ENCODE measurements around the gene HERC4.

The HERC4 gene, protein sequence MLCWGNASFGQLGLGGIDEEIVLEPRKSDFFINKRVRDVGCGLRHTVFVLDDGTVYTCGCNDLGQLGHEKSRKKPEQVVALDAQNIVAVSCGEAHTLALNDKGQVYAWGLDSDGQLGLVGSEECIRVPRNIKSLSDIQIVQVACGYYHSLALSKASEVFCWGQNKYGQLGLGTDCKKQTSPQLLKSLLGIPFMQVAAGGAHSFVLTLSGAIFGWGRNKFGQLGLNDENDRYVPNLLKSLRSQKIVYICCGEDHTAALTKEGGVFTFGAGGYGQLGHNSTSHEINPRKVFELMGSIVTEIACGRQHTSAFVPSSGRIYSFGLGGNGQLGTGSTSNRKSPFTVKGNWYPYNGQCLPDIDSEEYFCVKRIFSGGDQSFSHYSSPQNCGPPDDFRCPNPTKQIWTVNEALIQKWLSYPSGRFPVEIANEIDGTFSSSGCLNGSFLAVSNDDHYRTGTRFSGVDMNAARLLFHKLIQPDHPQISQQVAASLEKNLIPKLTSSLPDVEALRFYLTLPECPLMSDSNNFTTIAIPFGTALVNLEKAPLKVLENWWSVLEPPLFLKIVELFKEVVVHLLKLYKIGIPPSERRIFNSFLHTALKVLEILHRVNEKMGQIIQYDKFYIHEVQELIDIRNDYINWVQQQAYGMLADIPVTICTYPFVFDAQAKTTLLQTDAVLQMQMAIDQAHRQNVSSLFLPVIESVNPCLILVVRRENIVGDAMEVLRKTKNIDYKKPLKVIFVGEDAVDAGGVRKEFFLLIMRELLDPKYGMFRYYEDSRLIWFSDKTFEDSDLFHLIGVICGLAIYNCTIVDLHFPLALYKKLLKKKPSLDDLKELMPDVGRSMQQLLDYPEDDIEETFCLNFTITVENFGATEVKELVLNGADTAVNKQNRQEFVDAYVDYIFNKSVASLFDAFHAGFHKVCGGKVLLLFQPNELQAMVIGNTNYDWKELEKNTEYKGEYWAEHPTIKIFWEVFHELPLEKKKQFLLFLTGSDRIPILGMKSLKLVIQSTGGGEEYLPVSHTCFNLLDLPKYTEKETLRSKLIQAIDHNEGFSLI

GRCh38 chr10:68074775-68075549 is at the start of gene HERC4:
HERC4 (minus strand) TSS chr10:68075283; CDS start chr10:68073108, 2,175 bp downstream.
- Mint-ChIP-seq H3K9me3 (no peaks in the 10 kb centered on the region), H3K27ac (peak within 1 kb of the TSS; percentile 96), H3K4me1 (peaks cover 26% of the 10 kb centered on the region), H3K27me3 (no peaks in the 10 kb centered on the region), H3K4me3 (peak within 1 kb of the TSS; percentile 97), H3K36me3 (peaks cover 7% of the 10 kb centered on the region)
- ATAC-seq, result peak; percentile 98

- ATAC-seq, result no peak
- H3K27me3 Mint-ChIP-seq, result peaks cover 6% of the 10 kb centered on the region
- no peak overlapping the region for H3K4me3 Mint-ChIP-seq
- H3K27ac Mint-ChIP-seq, result no peak overlapping the region
- H3K36me3 Mint-ChIP-seq, result no peaks in the 10 kb centered on the region
- no peaks in the 10 kb centered on the region for H3K9me3 Mint-ChIP-seq
- no peaks in the 10 kb centered on the region for H3K4me1 Mint-ChIP-seq
These were observed 49.6 kb upstream of the HERC4 start for GRCh38 chr10:68124718-68125117.

DNA sequence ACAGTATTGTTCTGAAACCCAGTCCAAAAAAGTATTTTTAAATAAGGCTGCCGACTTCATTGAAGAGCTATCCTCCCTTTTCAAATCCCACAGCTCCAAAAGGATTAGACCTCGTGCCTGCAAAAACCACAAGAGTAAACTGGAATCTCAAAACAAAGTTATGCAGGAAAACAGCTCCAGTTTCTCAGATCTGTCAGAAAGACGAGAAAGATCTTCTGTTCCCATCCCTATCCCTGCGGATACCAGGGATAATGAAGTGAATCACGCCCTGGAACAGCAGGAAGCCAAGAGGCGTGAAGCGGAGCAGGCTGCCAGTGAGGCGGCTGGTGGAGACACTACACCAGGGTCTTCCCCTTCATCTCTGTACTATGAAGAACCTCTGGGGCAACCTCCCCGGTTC is 46.8 kb upstream of the HERC4 start:
- Mint-ChIP-seq H3K36me3 (no peaks in the 10 kb centered on the region), H3K4me3 (no peak overlapping the region), H3K27me3 (peaks cover 12% of the 10 kb centered on the region), H3K9me3 (no peaks in the 10 kb centered on the region), H3K27ac (no peak overlapping the region), H3K4me1 (no peaks in the 10 kb centered on the region)
- ATAC-seq, result no peak

DNA sequence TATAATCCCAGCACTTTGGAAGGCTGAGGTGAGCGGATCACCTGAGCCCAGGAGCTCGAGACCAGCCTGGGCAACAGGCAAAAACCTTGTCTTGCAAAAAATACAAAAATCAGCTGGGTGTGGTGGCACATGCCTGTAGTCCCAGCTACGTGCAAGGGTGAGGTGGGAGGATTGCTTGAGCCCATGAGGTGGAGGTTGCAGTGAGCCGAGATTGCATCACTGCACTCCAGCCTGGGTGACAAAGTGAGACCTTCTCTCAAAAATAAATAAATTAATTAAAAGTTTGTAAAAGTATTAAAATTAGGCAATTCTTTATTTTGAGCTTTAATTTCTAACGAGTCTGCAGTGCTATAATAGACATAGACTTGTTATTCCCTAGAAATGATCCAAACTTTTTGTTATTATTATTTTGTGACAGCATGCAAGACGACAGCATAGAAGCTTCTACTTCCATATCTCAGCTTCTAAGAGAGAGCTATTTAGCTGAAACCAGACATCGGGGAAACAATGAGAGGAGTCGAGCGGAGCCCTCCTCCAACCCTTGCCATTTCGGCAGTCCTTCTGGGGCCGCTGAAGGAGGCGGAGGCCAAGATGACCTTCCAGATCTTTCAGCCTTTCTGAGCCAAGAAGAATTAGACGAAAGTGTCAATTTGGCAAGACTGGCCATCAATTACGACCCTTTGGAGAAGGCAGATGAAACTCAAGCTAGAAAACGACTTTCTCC is 46.1 kb upstream of the HERC4 start:
- H3K4me1 Mint-ChIP-seq, result no peaks in the 10 kb centered on the region
- H3K36me3 Mint-ChIP-seq, result no peaks in the 10 kb centered on the region
- H3K4me3 Mint-ChIP-seq, result no peak overlapping the region
- no peak overlapping the region for H3K27ac Mint-ChIP-seq
- ATAC-seq, result no peak
- H3K27me3 Mint-ChIP-seq, result peaks cover 12% of the 10 kb centered on the region
- no peaks in the 10 kb centered on the region for H3K9me3 Mint-ChIP-seq

DNA sequence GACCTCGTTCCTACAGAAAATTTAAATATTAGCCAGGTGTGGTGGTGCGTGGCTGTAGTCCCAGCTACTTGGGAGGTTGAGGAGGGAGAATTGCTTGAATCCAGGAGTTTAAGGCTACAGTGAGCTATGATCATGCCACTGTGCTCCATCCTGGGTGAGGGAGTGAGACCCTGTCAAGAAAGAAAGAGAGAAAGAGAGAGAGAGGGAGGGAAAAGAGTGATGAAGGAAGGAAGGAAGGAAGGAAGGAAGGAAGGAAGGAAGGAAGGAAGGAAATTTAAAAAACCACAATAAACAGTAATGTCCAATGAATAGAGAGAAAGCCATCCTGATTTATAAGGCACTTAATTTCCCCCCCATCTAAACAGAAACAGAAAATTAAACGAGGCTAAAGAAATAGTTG is 43.6 kb upstream of the HERC4 start:
- Mint-ChIP-seq H3K4me1 (no peaks in the 10 kb centered on the region), H3K36me3 (no peaks in the 10 kb centered on the region), H3K4me3 (no peak overlapping the region), H3K27me3 (peaks cover 22% of the 10 kb centered on the region), H3K9me3 (no peaks in the 10 kb centered on the region), H3K27ac (no peak overlapping the region)
- no peak for ATAC-seq

- Mint-ChIP-seq H3K27me3 (peaks cover 10% of the 10 kb centered on the region), H3K27ac (no peak overlapping the region), H3K4me3 (no peak overlapping the region), H3K4me1 (no peaks in the 10 kb centered on the region), H3K9me3 (no peaks in the 10 kb centered on the region), H3K36me3 (no peaks in the 10 kb centered on the region)
- no peak for ATAC-seq
These were observed 37.8 kb upstream of the HERC4 start for GRCh38 chr10:68112837-68113236.

GRCh38 chr10:68111584-68111983 is 36.5 kb upstream of the HERC4 start:
- Mint-ChIP-seq H3K4me3 (no peak overlapping the region), H3K4me1 (no peaks in the 10 kb centered on the region), H3K36me3 (no peaks in the 10 kb centered on the region), H3K9me3 (no peaks in the 10 kb centered on the region), H3K27ac (no peak overlapping the region), H3K27me3 (peaks cover 10% of the 10 kb centered on the region)
- no peak for ATAC-seq

GRCh38 chr10:68110027-68110426 is 34.9 kb upstream of the HERC4 start:
- no peaks in the 10 kb centered on the region for H3K27me3 Mint-ChIP-seq
- ATAC-seq, result no peak
- H3K36me3 Mint-ChIP-seq, result no peaks in the 10 kb centered on the region
- H3K4me1 Mint-ChIP-seq, result no peaks in the 10 kb centered on the region
- H3K27ac Mint-ChIP-seq, result no peak overlapping the region
- no peaks in the 10 kb centered on the region for H3K9me3 Mint-ChIP-seq
- no peak overlapping the region for H3K4me3 Mint-ChIP-seq

DNA sequence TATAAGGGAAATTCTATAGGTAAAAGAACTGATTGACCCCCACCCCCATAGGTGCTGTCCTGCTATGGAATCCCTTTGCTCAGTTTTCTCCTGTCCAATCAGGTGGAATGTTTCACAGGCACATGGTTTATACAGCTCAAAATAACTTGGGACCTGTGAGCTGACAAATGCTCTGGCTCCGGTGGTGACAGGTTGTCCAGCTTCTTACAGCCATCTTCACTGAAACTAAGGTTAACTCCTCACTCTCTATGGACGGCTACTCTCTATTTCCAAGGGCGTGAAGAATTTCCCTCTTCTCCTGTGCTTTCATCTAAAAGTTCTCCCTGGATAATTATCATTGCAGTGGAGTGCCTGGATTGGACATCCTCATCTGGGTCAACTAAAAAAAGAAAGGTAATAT is 34.2 kb upstream of the HERC4 start, which contains the start of gene MYPN:
Gene MYPN, plus strand, starts transcription at position 158 of the 400 bp plus-strand sequence. CDS start 11,951 bp downstream, outside the sequence.
- Mint-ChIP-seq H3K36me3 (no peaks in the 10 kb centered on the region), H3K4me1 (no peaks in the 10 kb centered on the region), H3K27me3 (no peaks in the 10 kb centered on the region), H3K9me3 (no peaks in the 10 kb centered on the region), H3K27ac (no peak within 1 kb of the TSS), H3K4me3 (no peak within 1 kb of the TSS)
- ATAC-seq, result no peak

DNA sequence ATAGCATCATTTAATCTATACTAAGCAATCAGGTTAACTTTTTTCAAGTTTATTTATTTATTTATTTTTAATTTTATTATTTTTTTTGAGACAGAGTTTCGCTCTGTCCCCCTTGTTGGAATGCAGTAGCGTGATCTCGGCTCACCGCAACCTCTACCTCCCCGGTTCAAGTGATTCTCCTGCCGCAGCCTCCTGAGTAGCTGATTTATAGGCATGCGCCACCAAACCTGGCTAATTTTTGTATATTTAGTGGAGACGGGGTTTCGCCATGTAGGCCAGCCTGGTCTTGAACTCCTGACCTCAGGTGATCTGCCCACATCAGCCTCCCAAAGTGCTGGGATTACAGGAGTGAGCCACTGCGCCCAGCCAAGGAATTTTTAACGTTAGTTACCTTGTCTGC is 33.6 kb upstream of the HERC4 start:
- H3K36me3 Mint-ChIP-seq, result no peaks in the 10 kb centered on the region
- no peaks in the 10 kb centered on the region for H3K27me3 Mint-ChIP-seq
- no peaks in the 10 kb centered on the region for H3K9me3 Mint-ChIP-seq
- no peak overlapping the region for H3K4me3 Mint-ChIP-seq
- ATAC-seq, result no peak
- no peak overlapping the region for H3K27ac Mint-ChIP-seq
- no peaks in the 10 kb centered on the region for H3K4me1 Mint-ChIP-seq

GRCh38 chr10:68108051-68108450 is 33.0 kb upstream of the HERC4 start:
- no peaks in the 10 kb centered on the region for H3K4me1 Mint-ChIP-seq
- no peaks in the 10 kb centered on the region for H3K9me3 Mint-ChIP-seq
- no peak overlapping the region for H3K4me3 Mint-ChIP-seq

GRCh38 chr10:68107651-68108050 is 32.6 kb upstream of the HERC4 start:
- no peak for ATAC-seq
- Mint-ChIP-seq H3K27me3 (no peaks in the 10 kb centered on the region), H3K4me1 (no peaks in the 10 kb centered on the region), H3K27ac (no peak overlapping the region), H3K4me3 (no peak overlapping the region), H3K9me3 (no peaks in the 10 kb centered on the region), H3K36me3 (no peaks in the 10 kb centered on the region)

More at GRCh38 chr10:68108051-68108450, 33.0 kb upstream of the HERC4 start:
- ATAC-seq, result no peak
- Mint-ChIP-seq H3K27me3 (no peaks in the 10 kb centered on the region), H3K36me3 (no peaks in the 10 kb centered on the region), H3K27ac (no peak overlapping the region)

DNA sequence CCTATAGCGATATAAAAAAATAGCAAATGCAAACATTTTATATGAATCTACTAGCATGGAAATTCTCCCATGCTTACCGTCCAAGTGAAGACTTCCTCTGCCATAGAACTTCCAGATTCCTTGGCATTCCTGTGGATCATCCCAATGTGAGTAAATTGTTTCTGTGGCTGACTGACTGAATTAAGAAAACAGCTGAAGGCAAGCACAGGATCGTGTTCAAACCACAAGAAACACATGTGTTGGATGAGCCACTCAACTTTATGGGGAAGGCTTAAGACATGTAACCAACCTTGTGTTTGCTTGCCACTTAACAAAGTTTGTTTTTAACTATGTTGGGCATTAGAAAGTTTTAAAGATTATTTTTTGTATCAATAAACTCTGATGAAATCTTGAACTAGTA is 31.6 kb upstream of the HERC4 start:
- H3K27me3 Mint-ChIP-seq, result no peaks in the 10 kb centered on the region
- no peak overlapping the region for H3K4me3 Mint-ChIP-seq
- H3K36me3 Mint-ChIP-seq, result no peaks in the 10 kb centered on the region
- H3K27ac Mint-ChIP-seq, result no peak overlapping the region
- no peak for ATAC-seq
- H3K4me1 Mint-ChIP-seq, result no peaks in the 10 kb centered on the region
- H3K9me3 Mint-ChIP-seq, result no peaks in the 10 kb centered on the region

- Mint-ChIP-seq H3K27me3 (no peaks in the 10 kb centered on the region), H3K9me3 (no peaks in the 10 kb centered on the region), H3K27ac (no peak overlapping the region), H3K4me1 (no peaks in the 10 kb centered on the region), H3K4me3 (no peak overlapping the region), H3K36me3 (no peaks in the 10 kb centered on the region)
- ATAC-seq, result no peak
These were observed 30.7 kb upstream of the HERC4 start for GRCh38 chr10:68105820-68106219.
